Eye (tissue), 1 donor: ENCODE results near the gene TMEM266.
"Not testable (repeated sequence)": the region's sequence is repeated elsewhere in the genome, so short reads cannot be mapped to it uniquely, and the experiment has no call there.

Source experiments
- DNase-seq: peaks from one replicate; pipeline ENCODE4 v3.0.0-alpha.2; 2015

Gene TMEM266

DNA sequence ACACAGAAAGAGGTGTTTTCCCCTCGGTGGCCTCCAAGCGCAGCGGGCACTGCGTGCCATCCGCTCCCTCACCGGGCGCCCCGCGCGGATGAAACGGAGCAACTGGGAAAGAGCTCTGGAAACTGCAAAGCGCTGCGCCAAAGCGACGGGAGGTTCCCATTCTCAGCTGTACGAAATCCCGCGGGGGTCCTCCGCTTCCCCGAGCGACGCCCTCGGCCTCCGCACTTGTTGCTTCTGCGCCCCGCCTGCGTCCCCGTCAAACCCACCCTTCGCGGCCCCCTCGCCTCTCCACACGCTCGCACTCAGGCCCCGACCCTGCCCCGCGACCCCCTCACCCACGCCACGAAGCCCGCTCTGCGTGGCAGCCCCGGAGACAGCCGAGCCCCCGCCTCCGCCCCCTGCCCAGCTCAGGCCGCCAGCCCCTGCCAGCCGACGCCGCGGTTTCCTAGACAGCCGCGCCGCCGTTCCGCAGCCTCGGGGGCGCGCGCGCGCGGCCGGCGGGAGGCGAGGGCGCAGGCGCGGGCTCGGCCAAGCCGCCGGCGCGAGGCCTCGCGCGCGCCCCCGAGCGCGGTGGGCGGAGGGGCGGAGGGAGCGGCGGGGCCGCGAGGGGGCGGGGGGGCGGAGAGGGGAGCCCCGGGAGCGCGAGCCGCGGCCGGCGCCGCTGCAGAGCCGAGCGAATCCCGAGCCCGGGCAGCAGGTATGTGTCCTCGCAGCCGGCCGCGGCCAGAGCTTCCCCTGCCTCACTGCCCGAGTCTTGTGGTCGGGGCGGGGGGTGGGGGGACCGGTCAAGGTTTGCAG, at the start of gene TMEM266:
TMEM266 (plus strand) TSS at position 666 of the 798 bp plus-strand sequence. CDS start 74,279 bp downstream, outside the sequence.
- peak; percentile 88 for DNase-seq

DNA sequence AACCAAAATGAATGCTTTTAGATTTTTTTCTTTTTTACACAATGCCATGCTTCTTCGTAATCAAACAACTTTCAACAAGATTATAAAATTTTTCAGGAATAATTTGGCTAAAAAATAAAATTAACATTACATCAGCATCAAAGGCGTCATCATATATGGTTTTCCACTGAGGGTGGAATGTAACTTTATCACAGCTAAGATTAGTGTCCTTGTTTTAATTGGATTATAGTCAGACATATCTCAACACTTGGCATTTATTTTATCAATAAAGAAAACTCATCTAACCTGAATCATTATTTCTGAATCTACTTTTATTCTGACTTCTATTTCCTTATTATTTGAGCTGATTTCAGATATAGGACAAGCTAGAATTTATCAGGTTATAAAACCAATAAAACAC, 49.2 kb upstream of the TMEM266 start:
- no peak for DNase-seq

GRCh38 chr15:76011627-76012551, 47.9 kb upstream of the TMEM266 start, which contains the start of gene NRG4:
Gene NRG4, minus strand, starts transcription at chr15:76012424. Its CDS starts 1,194 bp downstream, at chr15:76011230.
- DNase-seq = peak; percentile 12

DNA sequence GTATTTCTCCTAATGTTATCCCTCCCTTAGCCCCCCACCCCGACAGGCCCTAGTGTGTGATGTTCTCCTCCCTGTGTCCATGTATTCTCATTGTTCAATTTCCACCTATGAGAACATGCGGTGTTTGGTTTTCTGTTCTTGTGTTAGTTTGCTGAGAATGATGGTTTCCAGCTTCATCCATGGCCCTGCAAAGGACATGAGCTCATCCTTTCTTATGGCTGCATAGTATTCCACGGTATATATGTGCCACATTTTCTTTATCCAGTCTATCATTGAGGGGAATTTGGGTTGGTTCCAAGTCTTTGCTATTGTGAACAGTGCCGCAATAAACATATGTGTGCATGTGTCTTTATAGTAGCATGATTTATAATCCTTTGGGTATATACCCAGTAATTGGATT, 46.3 kb upstream of the TMEM266 start:
- not testable (repeated sequence) for DNase-seq

- no peak for DNase-seq
Measured at GRCh38 chr15:76024021-76024768, 35.6 kb upstream of the TMEM266 start.

GRCh38 chr15:76032046-76032445, 27.7 kb upstream of the TMEM266 start:
- no peak for DNase-seq

DNA sequence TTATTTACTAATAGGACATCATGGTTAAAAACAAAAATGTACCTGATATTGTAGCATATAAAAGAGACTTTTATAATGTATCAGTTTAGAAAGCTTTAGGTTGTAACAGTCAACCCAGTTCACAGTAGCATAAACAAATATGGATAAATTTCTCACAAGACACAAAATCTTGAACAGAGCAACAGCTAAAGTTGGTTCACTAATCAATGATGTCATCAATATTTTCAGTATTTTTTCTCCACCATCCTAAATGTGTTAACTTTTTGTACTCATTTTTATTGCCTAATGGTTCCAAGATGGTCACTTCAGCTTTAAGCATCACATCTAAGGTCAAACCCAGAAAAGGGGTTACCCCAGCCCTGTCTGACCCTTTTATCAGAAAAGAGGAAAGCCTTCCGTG, 26.3 kb upstream of the TMEM266 start:
- no peak for DNase-seq

GRCh38 chr15:76034111-76034510, 25.7 kb upstream of the TMEM266 start:
- no peak for DNase-seq

- DNase-seq = no peak
Measured at GRCh38 chr15:76035593-76035992, 24.2 kb upstream of the TMEM266 start.

- no peak for DNase-seq
Measured at GRCh38 chr15:76038512-76038911, 21.3 kb upstream of the TMEM266 start.

- DNase-seq = not testable (repeated sequence)
Measured at GRCh38 chr15:76054201-76054600, 5.6 kb upstream of the TMEM266 start.

DNA sequence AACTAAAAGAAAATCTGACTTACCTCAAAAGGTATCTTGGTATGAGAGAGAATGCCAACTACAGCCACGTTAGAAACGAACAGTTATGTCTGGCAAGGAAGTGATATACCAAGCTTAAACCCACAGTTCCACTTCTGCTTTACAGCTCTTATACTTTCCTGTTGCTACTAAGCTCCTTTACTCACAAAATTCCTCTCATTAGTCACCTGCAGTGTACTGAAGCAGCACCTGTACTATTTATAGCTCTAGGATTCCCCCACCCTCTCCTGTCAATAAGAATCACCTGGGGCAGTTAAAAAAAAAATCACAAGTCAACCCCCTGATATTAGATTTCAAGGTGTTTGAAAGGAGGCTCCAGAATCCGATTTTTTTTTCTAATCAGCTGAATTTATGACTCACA, 2.9 kb upstream of the TMEM266 start:
- DNase-seq = peak; percentile 4

DNA sequence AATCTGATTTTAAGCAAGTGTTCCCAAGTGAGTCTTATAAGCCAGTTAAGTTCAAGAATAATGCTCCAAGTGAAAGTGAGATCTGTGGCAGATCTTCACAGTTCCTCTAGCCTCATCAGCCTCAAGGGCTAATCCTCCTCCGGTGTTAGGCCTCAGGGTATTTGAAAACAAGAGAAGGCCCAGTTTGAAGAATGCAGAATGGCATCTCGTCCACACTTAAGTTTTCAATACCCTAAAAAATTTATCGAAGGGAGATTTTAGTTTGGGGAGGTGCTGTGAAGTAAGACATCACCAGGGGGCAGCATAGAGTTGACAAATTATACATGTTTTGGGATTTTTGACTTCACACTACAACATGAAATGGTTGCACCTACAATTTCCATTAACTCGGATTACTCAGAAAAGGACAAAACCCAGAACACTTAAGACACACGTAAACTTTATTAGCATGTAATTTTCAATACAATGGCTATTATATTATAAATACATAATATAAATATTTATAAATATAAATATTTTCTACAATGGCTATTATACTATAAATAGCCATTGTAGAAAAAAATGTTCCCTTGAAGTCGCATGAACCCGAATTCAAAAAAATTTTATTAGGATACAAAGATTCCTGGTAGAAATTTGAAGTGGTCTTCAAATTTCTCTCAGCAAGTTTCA, 2.3 kb upstream of the TMEM266 start:
- DNase-seq = peak; percentile 87

GRCh38 chr15:76058714-76059319, 968 bp upstream of the TMEM266 start:
- DNase-seq = no peak

DNA sequence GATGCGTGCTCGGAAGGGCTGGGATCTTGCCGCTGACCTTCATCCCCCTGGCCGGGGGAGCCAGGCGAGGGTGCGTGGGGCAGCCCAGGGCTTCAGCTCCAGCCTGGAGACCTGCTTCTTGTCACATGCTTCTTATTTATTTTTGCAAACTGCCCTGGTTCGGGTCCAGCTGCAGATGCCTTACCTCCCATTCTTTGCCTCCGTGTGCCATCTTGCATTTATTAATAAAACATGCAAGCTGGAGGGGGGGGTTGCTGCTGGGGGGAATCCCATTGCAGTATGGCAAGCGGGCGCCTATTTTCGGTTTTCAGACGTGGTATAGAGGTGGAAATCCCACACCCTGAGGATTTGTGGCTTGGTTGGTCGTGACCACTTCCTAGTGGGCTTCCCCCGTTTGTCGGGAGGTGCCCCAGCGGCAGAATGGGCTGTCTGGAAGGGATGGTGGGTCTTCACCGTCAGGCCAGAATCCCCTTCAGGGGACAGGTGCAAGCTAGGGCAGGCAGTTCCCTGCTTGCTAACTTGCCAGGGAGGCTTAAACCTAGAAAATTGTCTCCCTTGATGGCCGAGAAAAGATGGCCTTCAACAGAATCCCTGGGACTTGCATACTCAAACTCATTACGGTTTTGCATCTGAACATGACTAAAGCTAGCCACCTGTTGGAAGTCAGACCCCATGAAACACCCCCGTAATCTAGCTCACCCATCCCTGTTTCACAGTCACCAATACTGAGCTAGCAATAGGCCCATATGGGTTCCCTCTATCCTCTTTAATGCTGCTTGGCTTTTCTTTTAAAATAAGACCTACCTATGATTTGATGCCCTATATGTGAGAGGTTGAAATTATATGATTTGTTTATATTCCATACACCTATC, 569 bp downstream of the TMEM266 start:
- DNase-seq = no peak

GRCh38 chr15:76061700-76062099, 1.9 kb downstream of the TMEM266 start:
- DNase-seq = no peak

GRCh38 chr15:76062286-76062685, 2.5 kb downstream of the TMEM266 start:
- no peak for DNase-seq

- DNase-seq = peak; percentile 12
Measured at GRCh38 chr15:76064375-76064774, 4.6 kb downstream of the TMEM266 start.

GRCh38 chr15:76065245-76065644, 5.5 kb downstream of the TMEM266 start:
- DNase-seq = no peak

- no peak for DNase-seq
Measured at GRCh38 chr15:76065793-76066192, 6.0 kb downstream of the TMEM266 start.

DNA sequence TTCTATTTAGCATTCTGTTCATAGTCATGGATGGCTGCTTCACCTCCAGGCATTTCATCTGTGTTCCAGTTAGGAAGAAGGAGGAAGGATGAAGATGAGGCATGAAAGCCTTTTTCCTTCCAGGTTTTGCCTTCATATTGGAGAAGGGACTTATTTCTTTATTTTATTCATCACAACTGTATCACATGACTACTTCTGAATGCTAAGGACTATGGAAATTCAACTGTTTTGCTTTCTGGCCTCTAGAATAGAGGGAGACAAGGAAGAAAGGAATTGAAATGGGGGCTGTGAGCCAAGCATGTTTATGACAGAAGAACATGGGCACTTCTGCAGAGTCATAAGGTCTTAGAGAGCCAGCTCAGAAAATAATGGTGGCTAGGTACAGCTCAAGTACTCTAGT, 10.4 kb downstream of the TMEM266 start:
- no peak for DNase-seq
